H9 (cell line): Measurements from ENCODE around the gene KCNIP4. TPM values are rescaled to one million over a fixed set of nuclear protein-coding genes. Genes with fewer than 3 reads are reported as not detected.
A peak's percentile ranks its signal among the peaks of the same experiment; 100 is the strongest.

ENCODE experiments used
- DNase-seq: peaks from one replicate; pipeline ENCODE4 v3.0.0-alpha.2; 2017
- H2AFZ ChIP-seq: one replicate; pipeline ENCODE4 v1.6.1; 2013; ENCODE audit warnings: mild to moderate bottlenecking, low read length, control low read depth, moderate library complexity
- H2AK5ac ChIP-seq: 2 replicates; pipeline ENCODE4 v1.6.1; 2013; ENCODE audit warnings: low read length, control low read depth, mixed read lengths; ENCODE audit not compliant: insufficient read length
- H2BK120ac ChIP-seq: one replicate; pipeline ENCODE4 v1.6.1; 2013; ENCODE audit warnings: low read depth, mild to moderate bottlenecking, low read length, control low read depth, inconsistent platforms; ENCODE audit not compliant: poor library complexity, severe bottlenecking
- H2BK12ac ChIP-seq: 2 replicates; pipeline ENCODE4 v1.6.1; 2013; ENCODE audit warnings: low read length, control low read depth, mixed read lengths, low read depth; ENCODE audit not compliant: insufficient read length
- H2BK15ac ChIP-seq: 2 replicates; pipeline ENCODE4 v1.6.1; 2013; ENCODE audit warnings: low read depth, low read length, control low read depth
- H2BK20ac ChIP-seq: one replicate; pipeline ENCODE4 v1.6.1; 2013; ENCODE audit warnings: low read depth, mild to moderate bottlenecking, low read length, control low read depth, inconsistent platforms; ENCODE audit not compliant: poor library complexity, severe bottlenecking
- H2BK5ac ChIP-seq: 2 replicates; pipeline ENCODE4 v1.6.1; 2013; ENCODE audit warnings: low read length, control low read depth, mixed read lengths; ENCODE audit not compliant: insufficient read length
- H3K14ac ChIP-seq: 2 replicates; pipeline ENCODE4 v1.6.1; 2013; ENCODE audit warnings: low read length, control low read depth; ENCODE audit not compliant: insufficient read depth
- H3K18ac ChIP-seq: 2 replicates; pipeline ENCODE4 v1.6.1; 2013; ENCODE audit warnings: low read depth, mild to moderate bottlenecking, mixed read lengths, low read length, control low read depth; ENCODE audit not compliant: insufficient read length
- H3K23ac ChIP-seq: 2 replicates; pipeline ENCODE4 v1.6.1; 2013; ENCODE audit warnings: low read length, control low read depth, mixed read lengths, low read depth; ENCODE audit not compliant: insufficient read length
- H3K23me2 ChIP-seq: 2 replicates; pipeline ENCODE4 v1.6.1; 2013; ENCODE audit warnings: low read depth, mild to moderate bottlenecking, mixed read lengths, low read length, control low read depth; ENCODE audit not compliant: insufficient read length, poor library complexity, severe bottlenecking
- H3K27ac ChIP-seq: 2 replicates; pipeline ENCODE4 v1.5.1; 2013; ENCODE audit warnings: low read length, control low read depth, mixed read lengths, low read depth; ENCODE audit not compliant: insufficient read length
- H3K27me3 ChIP-seq: 2 replicates; pipeline ENCODE4 v1.6.1; 2013; ENCODE audit warnings: low read length, control low read depth, inconsistent platforms; ENCODE audit not compliant: insufficient read depth
- H3K4ac ChIP-seq: 2 replicates; pipeline ENCODE4 v1.6.1; 2013; ENCODE audit warnings: low read depth, mild to moderate bottlenecking, control low read depth, inconsistent platforms, low read length, moderate library complexity
- H3K4me1 ChIP-seq: 2 replicates; pipeline ENCODE4 v1.6.1; 2013; ENCODE audit warnings: low read length, control low read depth, inconsistent platforms; ENCODE audit not compliant: insufficient read depth
- H3K4me2 ChIP-seq: 2 replicates; pipeline ENCODE4 v1.6.1; 2013; ENCODE audit warnings: low read length, control low read depth, mixed read lengths; ENCODE audit not compliant: insufficient read length, insufficient read depth
- H3K56ac ChIP-seq: 2 replicates; pipeline ENCODE4 v1.6.1; 2013; ENCODE audit warnings: low read depth, mild to moderate bottlenecking, mixed read lengths, low read length, control low read depth; ENCODE audit not compliant: insufficient read length
- H3K79me1 ChIP-seq: 2 replicates; pipeline ENCODE4 v1.6.1; 2013; ENCODE audit warnings: low read depth, mild to moderate bottlenecking, moderate library complexity, low read length, control low read depth, inconsistent platforms; ENCODE audit not compliant: insufficient read depth, poor library complexity, severe bottlenecking
- H3K79me2 ChIP-seq: 2 replicates; pipeline ENCODE4 v1.6.1; 2013; ENCODE audit warnings: low read length, control low read depth, inconsistent platforms; ENCODE audit not compliant: insufficient read depth
- H3K9ac ChIP-seq: 2 replicates; pipeline ENCODE4 v1.6.1; 2013; ENCODE audit warnings: low read length, control low read depth, mixed read lengths; ENCODE audit not compliant: insufficient read length; ENCODE audit errors: extremely low read depth
- H3K9me3 ChIP-seq: one replicate; pipeline ENCODE4 v1.6.1; 2013; ENCODE audit warnings: low read depth, low read length, inconsistent platforms; ENCODE audit not compliant: control insufficient read depth
- H3T11ph ChIP-seq: one replicate; pipeline ENCODE4 v1.6.1; 2013; ENCODE audit warnings: mild to moderate bottlenecking, low read length, control low read depth, inconsistent platforms
- H4K20me1 ChIP-seq: one replicate; pipeline ENCODE4 v1.6.1; 2013; ENCODE audit not compliant: control insufficient read depth, insufficient read length, insufficient read depth
- H4K5ac ChIP-seq: 2 replicates; pipeline ENCODE4 v1.6.1; 2013; ENCODE audit warnings: low read depth, mild to moderate bottlenecking, mixed read lengths, low read length, control low read depth; ENCODE audit not compliant: insufficient read length
- H4K8ac ChIP-seq: replicated peaks from 2 replicates; pipeline ENCODE4 v1.6.1; 2013; ENCODE audit warnings: low read length, control low read depth, mixed read lengths, low read depth; ENCODE audit not compliant: insufficient read length
- H4K91ac ChIP-seq: 2 replicates; pipeline ENCODE4 v1.6.1; 2013; ENCODE audit warnings: low read depth, mild to moderate bottlenecking, moderate library complexity, mixed read lengths, low read length, control low read depth; ENCODE audit not compliant: insufficient read length
- H3K27ac Mint-ChIP-seq, 3 experiments: 2 replicates in 2 of 3; 3 replicates in 1 of 3; pipeline ENCODE4 v1.8.0; 2020 to 2021; ENCODE audit warnings: mixed read lengths in 3 of 3, mild to moderate bottlenecking in 1 of 3, moderate library complexity in 1 of 3
- H3K27me3 Mint-ChIP-seq: 2 replicates; pipeline ENCODE4 v1.8.0; 2021; ENCODE audit warnings: low read depth, mild to moderate bottlenecking, moderate library complexity, mixed read lengths
- H3K36me3 Mint-ChIP-seq, 3 experiments: 2 replicates in 2 of 3; 3 replicates in 1 of 3; pipeline ENCODE4 v1.8.0; 2020 to 2021; ENCODE audit warnings: low read depth in 3 of 3, mixed read lengths in 3 of 3; ENCODE audit not compliant: insufficient read depth in 1 of 3
- H3K4me1 Mint-ChIP-seq, 2 experiments: 2 replicates each; pipeline ENCODE4 v1.8.0; 2020; ENCODE audit warnings: mixed read lengths in 2 of 2
- H3K4me3 Mint-ChIP-seq, 2 experiments: 2 replicates in 1 of 2; 3 replicates in 1 of 2; pipeline ENCODE4 v1.8.0; 2020 to 2021; ENCODE audit warnings: mild to moderate bottlenecking in 2 of 2, mixed read lengths in 2 of 2, moderate library complexity in 1 of 2
- H3K9me3 Mint-ChIP-seq, 2 experiments: 2 replicates in 1 of 2; 3 replicates in 1 of 2; pipeline ENCODE4 v1.8.0; 2020; ENCODE audit warnings: mild to moderate bottlenecking in 2 of 2, mixed read lengths in 2 of 2, moderate library complexity in 1 of 2
- WGBS: extraction: QIAGEN DNeasy Blood & Tissue Kit; methylation state at CpG from one replicate; pipeline ENCODE4 v1.1.7; 2013; ENCODE audit warnings: missing lambda C conversion rate, low lambda C conversion rate, mixed read lengths; ENCODE audit not compliant: insufficient read length; ENCODE audit errors: extremely low coverage; 5-methylcytosine and 5-hydroxymethylcytosine counted together
- total RNA-seq: library from RNA; stranded (reverse); gene quantifications from 2 replicates; pipeline ENCODE4 v1.2.1, GENCODE V29; 2021
- TF ChIP-seq, protein P1 (sequence below): fragments of 200-600 bp; sonication (generic); conservative IDR thresholded peaks from 3 replicates; pipeline ENCODE4 v1.8.0; 2021; ENCODE audit warnings: antibody characterized with exemption, mild to moderate bottlenecking

KCNIP4 gene
- total RNA-seq, 1 experiment from 2014 or later = not detected

DNA sequence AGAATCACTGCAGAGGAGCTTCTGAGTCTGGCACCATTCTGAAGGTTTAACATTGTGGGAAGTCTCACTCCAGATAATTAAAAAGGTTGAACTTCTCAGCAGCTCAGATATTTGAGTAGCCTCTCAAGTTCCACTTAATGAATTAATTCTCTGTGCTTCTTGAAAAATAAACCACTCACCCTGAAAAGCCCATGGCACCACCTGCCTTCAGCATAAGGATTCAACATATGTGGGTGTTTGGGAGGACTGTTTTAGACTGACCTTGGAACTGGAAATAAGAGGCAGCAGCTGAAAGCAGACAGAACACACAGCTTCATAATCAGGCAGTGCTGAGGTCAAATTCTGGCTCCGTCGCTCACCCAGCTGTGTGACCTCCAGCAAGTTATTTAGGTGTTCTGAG is 100.6 kb downstream of the KCNIP4 start:
- H3K4me3 Mint-ChIP-seq = no peak overlapping the region
- no peak overlapping the region for H3K56ac ChIP-seq
- no peak overlapping the region for H3K9ac ChIP-seq
- H3K4me1 ChIP-seq = no peaks in the 10 kb centered on the region; the same call in 1 of the 2 replicates
- H3T11ph ChIP-seq = no peak overlapping the region
- no peaks in the 10 kb centered on the region for H3K9me3 ChIP-seq
- H2BK15ac ChIP-seq = no peak overlapping the region
- no peaks in the 10 kb centered on the region for H3K79me1 ChIP-seq
- H2BK5ac ChIP-seq = no peak overlapping the region
- H2AK5ac ChIP-seq = no peak overlapping the region
- no peaks in the 10 kb centered on the region for H3K79me2 ChIP-seq
- H3K27me3 ChIP-seq = no peaks in the 10 kb centered on the region
- no peak overlapping the region for H3K27ac ChIP-seq
- no peaks in the 10 kb centered on the region for H3K27me3 Mint-ChIP-seq
- H2AFZ ChIP-seq = no peak overlapping the region
- no peak overlapping the region for H2BK20ac ChIP-seq
- H2BK12ac ChIP-seq = no peak overlapping the region
- H3K4me1 Mint-ChIP-seq = peaks cover 4 to 9% of the 10 kb centered on the region in 2 experiments
- H4K91ac ChIP-seq = no peak overlapping the region
- H4K8ac ChIP-seq = no peak overlapping the region
- no peak overlapping the region for H3K23ac ChIP-seq
- no peaks in the 10 kb centered on the region for H3K9me3 Mint-ChIP-seq
- no peak overlapping the region for H4K5ac ChIP-seq
- no peak for DNase-seq
- H3K23me2 ChIP-seq = no peaks in the 10 kb centered on the region
- no peak overlapping the region for H3K4me2 ChIP-seq
- no peak overlapping the region for H3K14ac ChIP-seq
- no peaks in the 10 kb centered on the region for H4K20me1 ChIP-seq
- H3K4ac ChIP-seq = no peak overlapping the region
- no CpG with 5 or more reads among the region's 2 CpGs for WGBS
- TF ChIP-seq, protein P1, sequence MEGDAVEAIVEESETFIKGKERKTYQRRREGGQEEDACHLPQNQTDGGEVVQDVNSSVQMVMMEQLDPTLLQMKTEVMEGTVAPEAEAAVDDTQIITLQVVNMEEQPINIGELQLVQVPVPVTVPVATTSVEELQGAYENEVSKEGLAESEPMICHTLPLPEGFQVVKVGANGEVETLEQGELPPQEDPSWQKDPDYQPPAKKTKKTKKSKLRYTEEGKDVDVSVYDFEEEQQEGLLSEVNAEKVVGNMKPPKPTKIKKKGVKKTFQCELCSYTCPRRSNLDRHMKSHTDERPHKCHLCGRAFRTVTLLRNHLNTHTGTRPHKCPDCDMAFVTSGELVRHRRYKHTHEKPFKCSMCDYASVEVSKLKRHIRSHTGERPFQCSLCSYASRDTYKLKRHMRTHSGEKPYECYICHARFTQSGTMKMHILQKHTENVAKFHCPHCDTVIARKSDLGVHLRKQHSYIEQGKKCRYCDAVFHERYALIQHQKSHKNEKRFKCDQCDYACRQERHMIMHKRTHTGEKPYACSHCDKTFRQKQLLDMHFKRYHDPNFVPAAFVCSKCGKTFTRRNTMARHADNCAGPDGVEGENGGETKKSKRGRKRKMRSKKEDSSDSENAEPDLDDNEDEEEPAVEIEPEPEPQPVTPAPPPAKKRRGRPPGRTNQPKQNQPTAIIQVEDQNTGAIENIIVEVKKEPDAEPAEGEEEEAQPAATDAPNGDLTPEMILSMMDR = no peak
- H3K27ac Mint-ChIP-seq = peak overlapping the region in 1 of 3 experiments; percentile 31; a peak in 2 of 7 replicates
- H3K36me3 Mint-ChIP-seq = no peaks in the 10 kb centered on the region
- H2BK120ac ChIP-seq = no peak overlapping the region
- H3K18ac ChIP-seq = no peak overlapping the region
